Measurements from ENCODE around the gene EPOP. TPM values are rescaled to one million over a fixed set of nuclear protein-coding genes. Genes with fewer than 3 reads are reported as not detected.

Gene EPOP
- total and polyA plus RNA-seq, 2 of the 13 experiments (the other 11 are each of a cell fraction or from before 2014, with no cell fraction given) = 14.7 to 37.8 TPM

DNA sequence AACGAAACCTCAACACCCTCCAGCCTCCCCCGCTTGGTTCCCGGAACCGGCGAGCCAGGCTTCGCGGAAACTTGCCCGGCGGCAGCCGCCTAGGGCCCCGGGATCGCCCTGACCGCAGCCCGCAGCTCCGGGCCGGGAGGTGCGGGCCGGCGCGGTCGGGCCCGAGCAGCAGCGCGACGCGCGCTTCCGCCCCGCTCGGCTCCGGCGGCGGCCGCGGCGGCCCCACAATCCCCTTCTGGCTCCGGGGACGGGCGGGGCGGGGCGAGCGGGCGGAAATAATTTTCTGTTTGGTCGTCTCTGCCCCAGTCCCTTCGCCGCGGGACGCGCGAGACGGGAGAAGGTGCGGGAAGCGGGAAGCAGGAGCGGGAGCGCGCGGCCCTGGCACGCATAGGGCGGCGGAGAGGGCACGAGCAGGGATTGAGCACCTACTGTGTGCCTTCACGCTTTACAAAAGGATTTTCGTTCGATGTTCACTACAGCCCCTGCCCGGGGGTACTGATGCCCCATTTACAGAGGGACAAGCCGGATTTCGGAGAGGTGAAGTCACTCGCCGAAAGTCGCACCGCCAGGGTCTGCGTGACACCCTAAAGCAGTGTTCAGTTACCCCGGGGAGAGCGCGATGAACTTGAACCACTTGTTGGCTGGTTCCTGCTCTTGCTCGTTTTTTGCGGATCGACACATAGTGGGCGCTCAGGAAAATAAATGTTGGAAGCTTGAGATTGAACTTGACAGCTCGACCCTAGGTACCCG is 27.6 kb upstream of the EPOP start (continued):
- TF ChIP-seq SMAD9 (CRISPR knock-in tag; IDR thresholded peaks at IDR 0.05) (no peak; the same call in 1 of the 2 replicates), HIVEP1 (CRISPR knock-in tag; IDR thresholded peaks at IDR 0.05) (peak; percentile 90), NFIB (CRISPR knock-in tag; IDR thresholded peaks at IDR 0.05; ENCODE audit: borderline replicate concordance) (no peak), POLR2AphosphoS2 (IDR thresholded peaks at IDR 0.05; ENCODE audit: low read depth, low read length) (no peak), SP2 (CRISPR knock-in tag; IDR thresholded peaks at IDR 0.05) (peak; percentile 30), NR3C1 (CRISPR knock-in tag; IDR thresholded peaks at IDR 0.05) (no peak), GATA4 (IDR thresholded peaks at IDR 0.05; ENCODE audit: borderline replicate concordance, low read depth) (no peak; the same call in 1 of the 2 replicates), ZNF225 (CRISPR knock-in tag; IDR thresholded peaks at IDR 0.05) (no peak; the same call in 1 of the 2 replicates), MIXL1 (CRISPR knock-in tag; IDR thresholded peaks at IDR 0.05) (peak; percentile 25; the same call in 1 of the 2 replicates), KLF16 (CRISPR knock-in tag; IDR thresholded peaks at IDR 0.05) (peak; percentile 65 to 87; a peak in 2 of 4 replicates), NCOA1 (CRISPR knock-in tag; IDR thresholded peaks at IDR 0.05) (no peak), KAT7 (CRISPR knock-in tag; IDR thresholded peaks at IDR 0.05; ENCODE audit: borderline replicate concordance) (peak; percentile 92; the same call in 1 of the 2 replicates), IRF2 (CRISPR knock-in tag; IDR thresholded peaks at IDR 0.05) (peak; percentile 75), HMGA1 (CRISPR knock-in tag; conservative IDR thresholded peaks at IDR 0.05) (no peak), FOXA1 (IDR thresholded peaks at IDR 0.05) (no peak), FOXA1 (CRISPR knock-in tag; IDR thresholded peaks at IDR 0.05) (peak; percentile 43), FOXP1 (IDR thresholded peaks at IDR 0.05) (no peak), FOXP1 (CRISPR knock-in tag; IDR thresholded peaks at IDR 0.05) (no peak)
- TF ChIP-seq, protein P1, sequence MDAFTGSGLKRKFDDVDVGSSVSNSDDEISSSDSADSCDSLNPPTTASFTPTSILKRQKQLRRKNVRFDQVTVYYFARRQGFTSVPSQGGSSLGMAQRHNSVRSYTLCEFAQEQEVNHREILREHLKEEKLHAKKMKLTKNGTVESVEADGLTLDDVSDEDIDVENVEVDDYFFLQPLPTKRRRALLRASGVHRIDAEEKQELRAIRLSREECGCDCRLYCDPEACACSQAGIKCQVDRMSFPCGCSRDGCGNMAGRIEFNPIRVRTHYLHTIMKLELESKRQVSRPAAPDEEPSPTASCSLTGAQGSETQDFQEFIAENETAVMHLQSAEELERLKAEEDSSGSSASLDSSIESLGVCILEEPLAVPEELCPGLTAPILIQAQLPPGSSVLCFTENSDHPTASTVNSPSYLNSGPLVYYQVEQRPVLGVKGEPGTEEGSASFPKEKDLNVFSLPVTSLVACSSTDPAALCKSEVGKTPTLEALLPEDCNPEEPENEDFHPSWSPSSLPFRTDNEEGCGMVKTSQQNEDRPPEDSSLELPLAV (CRISPR knock-in tag; conservative IDR thresholded peaks at IDR 0.05; ENCODE audit: low read depth) = peak; percentile 87; the same call in 1 of the 2 replicates
- TF ChIP-seq, protein P2, sequence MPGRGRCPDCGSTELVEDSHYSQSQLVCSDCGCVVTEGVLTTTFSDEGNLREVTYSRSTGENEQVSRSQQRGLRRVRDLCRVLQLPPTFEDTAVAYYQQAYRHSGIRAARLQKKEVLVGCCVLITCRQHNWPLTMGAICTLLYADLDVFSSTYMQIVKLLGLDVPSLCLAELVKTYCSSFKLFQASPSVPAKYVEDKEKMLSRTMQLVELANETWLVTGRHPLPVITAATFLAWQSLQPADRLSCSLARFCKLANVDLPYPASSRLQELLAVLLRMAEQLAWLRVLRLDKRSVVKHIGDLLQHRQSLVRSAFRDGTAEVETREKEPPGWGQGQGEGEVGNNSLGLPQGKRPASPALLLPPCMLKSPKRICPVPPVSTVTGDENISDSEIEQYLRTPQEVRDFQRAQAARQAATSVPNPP (CRISPR knock-in tag; IDR thresholded peaks at IDR 0.05) = peak; percentile 22; the same call in 1 of the 2 replicates
- TF ChIP-seq, protein P3, sequence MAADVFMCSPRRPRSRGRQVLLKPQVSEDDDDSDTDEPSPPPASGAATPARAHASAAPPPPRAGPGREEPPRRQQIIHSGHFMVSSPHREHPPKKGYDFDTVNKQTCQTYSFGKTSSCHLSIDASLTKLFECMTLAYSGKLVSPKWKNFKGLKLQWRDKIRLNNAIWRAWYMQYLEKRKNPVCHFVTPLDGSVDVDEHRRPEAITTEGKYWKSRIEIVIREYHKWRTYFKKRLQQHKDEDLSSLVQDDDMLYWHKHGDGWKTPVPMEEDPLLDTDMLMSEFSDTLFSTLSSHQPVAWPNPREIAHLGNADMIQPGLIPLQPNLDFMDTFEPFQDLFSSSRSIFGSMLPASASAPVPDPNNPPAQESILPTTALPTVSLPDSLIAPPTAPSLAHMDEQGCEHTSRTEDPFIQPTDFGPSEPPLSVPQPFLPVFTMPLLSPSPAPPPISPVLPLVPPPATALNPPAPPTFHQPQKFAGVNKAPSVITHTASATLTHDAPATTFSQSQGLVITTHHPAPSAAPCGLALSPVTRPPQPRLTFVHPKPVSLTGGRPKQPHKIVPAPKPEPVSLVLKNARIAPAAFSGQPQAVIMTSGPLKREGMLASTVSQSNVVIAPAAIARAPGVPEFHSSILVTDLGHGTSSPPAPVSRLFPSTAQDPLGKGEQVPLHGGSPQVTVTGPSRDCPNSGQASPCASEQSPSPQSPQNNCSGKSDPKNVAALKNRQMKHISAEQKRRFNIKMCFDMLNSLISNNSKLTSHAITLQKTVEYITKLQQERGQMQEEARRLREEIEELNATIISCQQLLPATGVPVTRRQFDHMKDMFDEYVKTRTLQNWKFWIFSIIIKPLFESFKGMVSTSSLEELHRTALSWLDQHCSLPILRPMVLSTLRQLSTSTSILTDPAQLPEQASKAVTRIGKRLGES (CRISPR knock-in tag; IDR thresholded peaks at IDR 0.05; ENCODE audit: borderline replicate concordance) = 0 out of 2 replicates have a peak, but pooled peaks have one; percentile 40
- TF ChIP-seq, protein P4, sequence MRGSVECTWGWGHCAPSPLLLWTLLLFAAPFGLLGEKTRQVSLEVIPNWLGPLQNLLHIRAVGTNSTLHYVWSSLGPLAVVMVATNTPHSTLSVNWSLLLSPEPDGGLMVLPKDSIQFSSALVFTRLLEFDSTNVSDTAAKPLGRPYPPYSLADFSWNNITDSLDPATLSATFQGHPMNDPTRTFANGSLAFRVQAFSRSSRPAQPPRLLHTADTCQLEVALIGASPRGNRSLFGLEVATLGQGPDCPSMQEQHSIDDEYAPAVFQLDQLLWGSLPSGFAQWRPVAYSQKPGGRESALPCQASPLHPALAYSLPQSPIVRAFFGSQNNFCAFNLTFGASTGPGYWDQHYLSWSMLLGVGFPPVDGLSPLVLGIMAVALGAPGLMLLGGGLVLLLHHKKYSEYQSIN (CRISPR knock-in tag; IDR thresholded peaks at IDR 0.05; ENCODE audit: borderline replicate concordance) = no peak
- TF ChIP-seq, protein P5, sequence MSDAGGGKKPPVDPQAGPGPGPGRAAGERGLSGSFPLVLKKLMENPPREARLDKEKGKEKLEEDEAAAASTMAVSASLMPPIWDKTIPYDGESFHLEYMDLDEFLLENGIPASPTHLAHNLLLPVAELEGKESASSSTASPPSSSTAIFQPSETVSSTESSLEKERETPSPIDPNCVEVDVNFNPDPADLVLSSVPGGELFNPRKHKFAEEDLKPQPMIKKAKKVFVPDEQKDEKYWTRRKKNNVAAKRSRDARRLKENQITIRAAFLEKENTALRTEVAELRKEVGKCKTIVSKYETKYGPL (CRISPR knock-in tag; IDR thresholded peaks at IDR 0.05) = peak; percentile 53; the same call in 1 of the 2 replicates
- TF ChIP-seq, protein P6, sequence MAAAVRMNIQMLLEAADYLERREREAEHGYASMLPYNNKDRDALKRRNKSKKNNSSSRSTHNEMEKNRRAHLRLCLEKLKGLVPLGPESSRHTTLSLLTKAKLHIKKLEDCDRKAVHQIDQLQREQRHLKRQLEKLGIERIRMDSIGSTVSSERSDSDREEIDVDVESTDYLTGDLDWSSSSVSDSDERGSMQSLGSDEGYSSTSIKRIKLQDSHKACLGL (CRISPR knock-in tag; IDR thresholded peaks at IDR 0.05) = peak; percentile 93
